OCI-LY1 (cell line): ENCODE measurements around the gene ALDH1A2.

Experiments used
- CTCF ChIP-seq: fragments of 200-600 bp; sonication (generic), shearing (Covaris generic); IDR thresholded peaks from 2 replicates; pipeline ENCODE4 v1.5.1; 2017; ENCODE audit warnings: mild to moderate bottlenecking, antibody characterized with exemption, low read length, moderate library complexity, mixed read lengths
- EZH2 ChIP-seq: fragments of 200-600 bp; sonication (generic), shearing (Covaris generic); IDR thresholded peaks from 2 replicates; pipeline ENCODE4 v1.8.0; 2017; ENCODE audit warnings: borderline replicate concordance, mixed run types, mild to moderate bottlenecking, antibody characterized with exemption, low read length, moderate library complexity, mixed read lengths

- TF ChIP-seq CTCF (no peak), EZH2 (no peak)
Observed at GRCh38 chr15:58053315-58054153, 12.0 kb downstream of the ALDH1A2 start.
